ENCODE results near the gene NFIX.

Gene NFIX

DNA sequence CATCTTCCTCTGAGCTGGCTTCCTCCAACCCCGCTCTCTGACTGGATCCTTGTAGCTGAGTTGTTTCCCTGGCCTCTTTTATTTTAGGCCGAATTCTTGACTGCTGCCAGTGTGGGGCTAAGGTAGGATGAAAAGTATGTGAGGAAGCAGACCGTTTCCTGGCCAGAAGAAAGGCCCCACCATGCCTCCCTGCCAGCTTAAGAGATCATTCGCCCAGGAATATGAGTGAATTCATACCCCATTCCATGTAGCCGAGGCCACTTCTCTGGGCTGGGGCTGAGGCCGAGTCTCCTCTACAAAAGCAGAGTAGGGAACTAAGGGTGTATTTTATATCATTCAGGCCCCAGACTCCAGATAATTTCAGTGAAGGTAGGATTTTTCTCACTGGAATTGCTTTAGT is 32.3 kb downstream of the NFIX start:
- Histone ChIP-seq H4K20me1 (ENCODE audit: insufficient read depth, low read length) (no peaks in the 10 kb centered on the region), H3K79me2 (ENCODE audit: insufficient read depth, low read length) (no peaks in the 10 kb centered on the region), H2AFZ (ENCODE audit: low read depth, low read length) (no peak overlapping the region), H3K4me3 (ENCODE audit: low read depth in 1 of 2, low read length in 2 of 2) (no peak overlapping the region), H3K9ac (ENCODE audit: low read depth, low read length) (no peak overlapping the region), H3K27ac (ENCODE audit: low read length) (no peak overlapping the region), H3K9me3 (ENCODE audit: insufficient read depth, low read length, severe bottlenecking) (no peaks in the 10 kb centered on the region), H3K27me3 (ENCODE audit: insufficient read depth, low read length, poor library complexity) (no peaks in the 10 kb centered on the region), H3K36me3 (ENCODE audit: insufficient read depth, low read length) (no peaks in the 10 kb centered on the region), H3K4me1 (ENCODE audit: insufficient read depth, low read length) (peaks cover 3% of the 10 kb centered on the region; the same call in 1 of the 2 replicates), H3K4me2 (ENCODE audit: insufficient read depth, low read length) (no peak overlapping the region)
- DNase-seq (no peak), ATAC-seq (ENCODE audit: insufficient read depth, low read depth) (no peak)
- TF ChIP-seq EZH2 (IDR thresholded peaks at IDR 0.05; ENCODE audit: borderline replicate concordance, low read depth, low read length, severe bottlenecking) = no peak

GRCh38 chr19:13028027-13028426 is 32.8 kb downstream of the NFIX start:
- no peak overlapping the region for H2AFZ ChIP-seq (ENCODE audit: low read depth, low read length)
- ATAC-seq (ENCODE audit: insufficient read depth, low read depth) = no peak
- H3K27ac ChIP-seq (ENCODE audit: low read length) = no peak overlapping the region
- TF ChIP-seq CTCF (IDR thresholded peaks at IDR 0.05; ENCODE audit: borderline replicate concordance, extremely low read depth, low read length, poor library complexity, severe bottlenecking) = no peak
- TF ChIP-seq EZH2 (IDR thresholded peaks at IDR 0.05; ENCODE audit: borderline replicate concordance, low read depth, low read length, severe bottlenecking) = no peak
- H3K36me3 ChIP-seq (ENCODE audit: insufficient read depth, low read length) = no peaks in the 10 kb centered on the region
- H3K9me3 ChIP-seq (ENCODE audit: insufficient read depth, low read length, severe bottlenecking) = no peaks in the 10 kb centered on the region
- H4K20me1 ChIP-seq (ENCODE audit: insufficient read depth, low read length) = no peaks in the 10 kb centered on the region
- no peaks in the 10 kb centered on the region for H3K4me1 ChIP-seq (ENCODE audit: insufficient read depth, low read length)
- DNase-seq = no peak
- H3K79me2 ChIP-seq (ENCODE audit: insufficient read depth, low read length) = no peaks in the 10 kb centered on the region
- no peak overlapping the region for H3K4me2 ChIP-seq (ENCODE audit: insufficient read depth, low read length)
- no peak overlapping the region for H3K9ac ChIP-seq (ENCODE audit: low read depth, low read length)
- H3K27me3 ChIP-seq (ENCODE audit: insufficient read depth, low read length, poor library complexity) = no peaks in the 10 kb centered on the region
- no peak overlapping the region for H3K4me3 ChIP-seq (ENCODE audit: low read depth in 1 of 2, low read length in 2 of 2)

DNA sequence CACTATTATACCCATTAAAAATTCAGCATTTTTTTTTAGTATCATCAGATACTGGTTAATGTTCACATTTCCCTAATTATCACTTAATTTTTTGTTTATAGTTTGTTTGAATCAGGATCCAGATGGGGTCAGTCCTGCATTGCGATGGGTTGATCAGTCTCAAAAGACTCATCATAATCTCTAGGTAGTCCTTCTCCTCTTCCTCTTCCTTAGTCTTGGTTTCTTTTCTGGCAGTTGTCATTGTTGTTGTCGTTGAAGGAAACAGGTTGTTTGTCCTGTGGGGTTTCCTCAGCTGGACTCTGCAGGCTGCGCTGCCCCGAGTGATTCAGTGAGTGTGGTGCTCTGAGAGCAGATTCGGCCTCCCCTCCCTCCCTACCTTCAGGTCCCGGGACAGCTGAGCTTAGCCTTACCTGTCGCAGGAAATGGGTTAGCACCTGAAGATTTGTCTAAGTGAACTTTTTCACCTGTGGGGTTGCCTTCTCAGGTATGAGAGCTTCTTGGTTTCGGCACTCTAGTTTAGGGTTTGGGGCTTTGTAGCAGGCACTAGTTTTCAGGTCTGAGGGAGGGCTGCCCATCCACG is 34.1 kb downstream of the NFIX start:
- Histone ChIP-seq H3K79me2 (ENCODE audit: insufficient read depth, low read length) (no peaks in the 10 kb centered on the region), H3K4me2 (ENCODE audit: insufficient read depth, low read length) (no peak overlapping the region), H3K4me1 (ENCODE audit: insufficient read depth, low read length) (no peaks in the 10 kb centered on the region), H2AFZ (ENCODE audit: low read depth, low read length) (no peak overlapping the region), H3K36me3 (ENCODE audit: insufficient read depth, low read length) (no peaks in the 10 kb centered on the region), H3K9ac (ENCODE audit: low read depth, low read length) (no peak overlapping the region), H4K20me1 (ENCODE audit: insufficient read depth, low read length) (peaks cover 3% of the 10 kb centered on the region; the same call in 1 of the 2 replicates), H3K9me3 (ENCODE audit: insufficient read depth, low read length, severe bottlenecking) (no peaks in the 10 kb centered on the region), H3K27me3 (ENCODE audit: insufficient read depth, low read length, poor library complexity) (no peaks in the 10 kb centered on the region), H3K27ac (ENCODE audit: low read length) (no peak overlapping the region), H3K4me3 (ENCODE audit: low read depth in 1 of 2, low read length in 2 of 2) (no peak overlapping the region)
- no peak for DNase-seq
- TF ChIP-seq EZH2 (IDR thresholded peaks at IDR 0.05; ENCODE audit: borderline replicate concordance, low read depth, low read length, severe bottlenecking) = no peak
- no peak for ATAC-seq (ENCODE audit: insufficient read depth, low read depth)

- peaks cover 3% of the 10 kb centered on the region; the same call in 1 of the 2 replicates for H4K20me1 ChIP-seq (ENCODE audit: insufficient read depth, low read length)
- peak; percentile 24 for DNase-seq
- no peak overlapping the region for H3K27ac ChIP-seq (ENCODE audit: low read length)
- H3K9ac ChIP-seq (ENCODE audit: low read depth, low read length) = no peak overlapping the region
- H3K27me3 ChIP-seq (ENCODE audit: insufficient read depth, low read length, poor library complexity) = no peaks in the 10 kb centered on the region
- no peaks in the 10 kb centered on the region for H3K79me2 ChIP-seq (ENCODE audit: insufficient read depth, low read length)
- H3K4me2 ChIP-seq (ENCODE audit: insufficient read depth, low read length) = no peak overlapping the region
- H3K9me3 ChIP-seq (ENCODE audit: insufficient read depth, low read length, severe bottlenecking) = no peaks in the 10 kb centered on the region
- H3K4me1 ChIP-seq (ENCODE audit: insufficient read depth, low read length) = no peaks in the 10 kb centered on the region
- no peak overlapping the region for H3K4me3 ChIP-seq (ENCODE audit: low read depth in 1 of 2, low read length in 2 of 2)
- no peak overlapping the region for H2AFZ ChIP-seq (ENCODE audit: low read depth, low read length)
- TF ChIP-seq CTCF (IDR thresholded peaks at IDR 0.05; ENCODE audit: borderline replicate concordance, extremely low read depth, low read length, poor library complexity, severe bottlenecking) (peak; percentile 64), EZH2 (IDR thresholded peaks at IDR 0.05; ENCODE audit: borderline replicate concordance, low read depth, low read length, severe bottlenecking) (no peak)
- 0 out of 3 replicates have a peak, but pooled peaks have one; percentile 40 for ATAC-seq (ENCODE audit: insufficient read depth, low read depth)
- no peaks in the 10 kb centered on the region for H3K36me3 ChIP-seq (ENCODE audit: insufficient read depth, low read length)
Observed at GRCh38 chr19:13029893-13030292, 34.6 kb downstream of the NFIX start.
